NAMALWA (cell line): ENCODE data around the gene MAP2.
"Not testable (repeated sequence)": the region's sequence is repeated elsewhere in the genome, so short reads cannot be mapped to it uniquely, and the experiment has no call there.

Experiments used
- DNase-seq: peaks from one replicate; pipeline ENCODE4 v3.0.0-alpha.2; 2015; ENCODE audit warnings: low spot score

The MAP2 gene

DNA sequence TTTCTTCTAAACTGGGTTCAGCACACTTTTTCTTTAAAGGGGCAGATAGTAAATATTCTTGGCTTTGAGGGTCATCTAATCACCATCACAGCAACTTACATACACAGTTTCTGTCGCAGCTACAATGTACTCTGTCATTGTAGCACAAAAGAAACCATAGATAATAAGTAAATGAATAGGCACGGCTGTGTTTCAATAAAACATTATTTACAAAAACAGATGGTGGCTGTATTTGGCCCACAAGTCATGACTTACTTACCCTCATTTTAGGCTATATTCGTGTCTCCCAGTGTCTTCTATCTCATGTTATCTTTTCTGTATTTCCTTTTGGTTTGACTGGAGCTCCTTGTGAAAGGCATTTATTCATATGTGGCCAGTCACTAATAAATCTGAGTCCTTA is 168.3 kb downstream of the MAP2 start:
- DNase-seq, result no peak

DNA sequence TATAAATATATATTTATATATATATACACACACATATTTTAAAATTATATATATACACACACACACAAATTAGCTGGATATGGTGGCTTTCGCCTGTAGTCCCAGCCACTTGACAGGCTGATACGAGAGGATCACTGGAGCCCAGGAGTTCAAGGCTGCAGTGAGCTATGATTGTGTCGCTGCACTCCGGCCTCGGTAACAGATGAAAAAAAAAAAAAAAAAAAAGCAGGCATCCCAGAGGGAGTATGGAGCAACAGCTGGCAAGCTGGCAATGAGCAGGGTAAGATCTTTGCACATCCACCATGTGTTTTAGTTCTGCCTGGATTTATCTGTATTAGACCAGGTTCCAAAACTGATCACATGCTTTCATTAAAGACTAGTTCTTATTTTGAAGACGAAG is 170.1 kb downstream of the MAP2 start:
- no peak for DNase-seq

DNA sequence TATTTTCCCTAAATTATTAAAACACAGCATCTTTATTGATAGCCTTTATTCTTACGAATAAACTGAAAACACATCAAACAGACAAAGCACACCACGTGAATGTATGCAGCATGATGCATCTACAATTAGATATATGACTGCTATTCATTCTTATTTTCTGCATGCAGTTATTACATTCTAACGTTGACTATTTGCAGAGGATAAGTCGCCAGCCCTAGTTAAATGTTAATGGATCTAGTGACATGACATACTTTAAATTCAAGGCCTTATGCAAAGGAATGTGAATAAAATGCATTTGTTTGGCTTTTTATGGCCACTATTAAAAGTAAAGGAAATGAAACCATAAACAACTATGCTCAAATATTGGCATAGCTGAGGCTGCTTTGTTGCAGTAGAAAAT is 172.4 kb downstream of the MAP2 start:
- DNase-seq, result no peak

DNA sequence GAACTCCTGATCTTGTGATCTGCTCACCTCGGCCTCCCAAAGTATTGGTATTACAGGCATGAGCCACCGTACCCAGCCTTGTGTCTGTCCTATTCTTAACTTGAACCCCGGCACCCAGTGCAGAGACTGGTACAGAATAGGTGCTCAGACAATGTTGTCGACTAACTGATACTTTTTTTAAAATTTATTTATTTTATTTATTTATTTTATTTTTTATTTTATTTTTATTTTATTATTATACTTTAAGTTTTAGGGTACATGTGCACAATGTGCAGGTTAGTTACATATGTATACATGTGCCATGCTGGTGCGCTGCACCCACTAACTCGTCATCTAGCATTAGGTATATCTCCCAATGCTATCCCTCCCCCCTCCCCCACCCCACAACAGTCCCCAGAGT is 174.4 kb downstream of the MAP2 start:
- not testable (repeated sequence) for DNase-seq

DNA sequence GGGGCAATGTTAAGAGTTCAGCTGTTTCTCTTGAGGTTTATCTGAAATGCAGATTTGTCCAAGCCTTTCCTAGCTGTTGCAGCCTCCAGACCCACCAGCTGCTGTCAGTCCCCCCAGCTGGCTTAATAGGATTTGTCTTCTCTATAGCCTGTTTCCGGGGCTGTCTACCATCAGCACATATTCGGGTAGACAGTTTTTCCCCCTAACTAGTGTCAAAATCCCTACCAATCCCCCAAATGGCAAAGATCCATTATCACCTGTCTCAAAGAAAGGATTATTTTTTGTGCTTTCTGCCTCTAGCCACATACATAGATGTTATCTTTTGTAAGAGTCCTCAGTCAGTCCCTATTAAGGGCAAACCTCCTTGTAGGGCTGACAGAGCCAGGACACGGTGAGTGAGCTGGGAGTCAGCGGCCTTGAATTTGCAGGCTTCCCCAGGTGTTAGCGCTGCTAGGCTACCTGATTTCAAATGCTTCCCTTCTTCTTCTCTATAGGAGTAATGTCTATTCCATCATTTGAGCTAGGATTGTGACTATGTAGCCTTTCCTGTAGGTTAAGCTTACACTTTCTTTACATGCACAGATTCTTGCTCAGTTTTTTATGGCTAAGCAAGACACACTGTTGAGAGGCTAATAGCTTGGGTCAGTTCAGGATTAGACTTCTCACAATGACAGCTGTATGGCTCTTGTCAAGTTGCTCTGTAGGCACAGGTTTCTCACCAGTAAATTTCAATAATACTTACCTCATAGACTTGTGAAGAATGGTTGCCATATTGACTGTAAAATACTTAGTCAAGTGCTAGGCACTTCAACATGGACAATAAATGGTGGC is 176.7 kb downstream of the MAP2 start:
- no peak for DNase-seq

GRCh38 chr2:209601497-209601896 is 177.7 kb downstream of the MAP2 start:
- no peak for DNase-seq

- no peak for DNase-seq
Measured at GRCh38 chr2:209602259-209602658, 178.4 kb downstream of the MAP2 start.

GRCh38 chr2:209609531-209609930 is 185.7 kb downstream of the MAP2 start:
- no peak for DNase-seq

- DNase-seq, result no peak
Measured at GRCh38 chr2:209610631-209611030, 186.8 kb downstream of the MAP2 start.

DNA sequence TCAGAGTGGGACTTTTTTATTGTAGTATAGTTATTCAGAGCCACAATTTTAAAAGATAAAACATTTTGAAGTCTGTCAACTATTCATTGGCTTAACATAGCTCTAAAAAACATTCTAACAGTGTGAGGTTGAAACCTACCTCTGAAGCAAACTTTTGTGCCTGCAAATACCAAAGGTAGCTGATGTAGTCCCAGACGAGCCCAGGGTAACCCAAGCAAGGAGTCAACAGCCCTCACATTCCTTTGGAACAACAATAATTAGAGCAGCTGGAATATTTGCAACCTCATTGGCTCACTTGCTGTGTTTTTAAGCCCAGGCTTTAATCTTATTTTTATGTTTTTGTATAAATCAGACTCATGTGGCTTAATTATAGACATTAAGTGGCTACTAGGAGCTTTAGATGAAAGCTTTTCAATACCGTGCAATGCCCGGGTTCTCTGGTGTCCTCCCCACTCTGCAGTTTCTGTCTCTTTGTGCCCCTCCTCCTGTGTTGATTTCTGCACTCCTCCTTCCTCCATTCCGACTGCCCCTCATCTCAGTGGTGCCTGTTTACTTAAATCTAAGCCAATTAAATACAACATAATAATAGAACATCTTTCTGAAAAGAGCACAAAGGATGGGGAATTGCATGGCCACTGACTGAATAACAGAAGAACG is 189.9 kb downstream of the MAP2 start:
- no peak for DNase-seq

- DNase-seq, result no peak
Measured at GRCh38 chr2:209614690-209615369, 191.0 kb downstream of the MAP2 start.

GRCh38 chr2:209619782-209620181 is 195.9 kb downstream of the MAP2 start:
- DNase-seq, result peak; percentile 69

GRCh38 chr2:209624192-209624938 is 200.5 kb downstream of the MAP2 start:
- DNase-seq, result no peak

- DNase-seq, result no peak
Measured at GRCh38 chr2:209629597-209629996, 205.8 kb downstream of the MAP2 start.

DNA sequence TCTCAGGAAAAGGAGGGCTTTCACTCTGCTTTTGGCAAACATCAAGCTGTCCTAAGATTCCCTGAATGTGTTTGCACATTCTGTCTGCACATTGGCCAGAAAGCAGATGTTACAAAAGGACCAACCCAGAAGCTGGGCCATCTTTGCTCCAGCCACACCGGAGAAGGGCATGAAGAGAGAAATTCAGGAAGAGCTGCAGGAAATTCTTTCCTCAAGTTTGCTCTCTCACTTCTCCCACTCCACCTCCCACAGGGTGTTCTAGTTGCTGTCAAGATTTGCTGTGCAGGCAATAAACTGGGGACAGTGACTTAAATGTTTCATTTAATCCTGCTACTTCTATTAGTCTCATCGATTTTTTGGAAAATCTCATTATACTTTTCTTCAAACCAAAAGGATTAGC is 210.1 kb downstream of the MAP2 start:
- no peak for DNase-seq

DNA sequence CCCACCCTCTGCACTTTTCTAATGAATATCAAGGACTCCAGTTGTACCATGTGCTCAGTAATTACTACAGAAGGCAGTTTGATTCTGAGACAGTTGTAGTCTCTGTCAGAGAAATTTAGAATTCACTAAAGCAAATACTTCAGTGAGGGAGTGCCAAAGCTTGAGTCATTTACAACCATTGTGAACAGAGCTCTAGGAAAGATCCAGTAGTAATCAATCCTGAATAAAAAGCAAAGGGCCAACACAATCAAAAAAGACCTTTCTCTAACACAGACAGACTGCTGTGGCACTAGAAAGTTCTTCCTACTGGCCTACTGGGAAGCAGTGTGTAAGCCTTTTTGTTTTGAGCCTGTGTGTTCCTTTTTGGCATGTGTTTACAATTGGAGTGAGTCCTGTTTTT is 212.2 kb downstream of the MAP2 start:
- DNase-seq, result no peak

DNA sequence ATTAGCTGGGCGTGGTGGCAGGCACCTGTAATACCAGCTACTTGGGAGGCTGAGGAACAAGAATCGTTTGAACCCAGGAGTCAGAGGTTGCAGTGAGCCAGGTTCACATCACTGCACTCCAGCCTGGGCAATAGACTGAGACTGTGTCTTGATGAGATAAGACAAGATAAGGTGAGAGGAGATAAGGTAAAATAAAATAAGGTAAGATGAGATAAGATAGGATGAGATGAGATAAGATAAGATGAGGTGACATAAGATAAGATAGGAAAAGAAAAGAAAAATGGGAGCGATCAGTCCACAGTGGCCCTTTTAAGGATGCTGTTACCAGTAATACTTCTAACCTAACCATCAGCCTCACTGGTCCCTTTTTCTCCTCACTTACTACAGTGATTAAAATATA is 213.4 kb downstream of the MAP2 start:
- no peak for DNase-seq

- DNase-seq, result no peak
Measured at GRCh38 chr2:209638346-209638745, 214.5 kb downstream of the MAP2 start.

- DNase-seq, result no peak
Measured at GRCh38 chr2:209640358-209640757, 216.5 kb downstream of the MAP2 start.

DNA sequence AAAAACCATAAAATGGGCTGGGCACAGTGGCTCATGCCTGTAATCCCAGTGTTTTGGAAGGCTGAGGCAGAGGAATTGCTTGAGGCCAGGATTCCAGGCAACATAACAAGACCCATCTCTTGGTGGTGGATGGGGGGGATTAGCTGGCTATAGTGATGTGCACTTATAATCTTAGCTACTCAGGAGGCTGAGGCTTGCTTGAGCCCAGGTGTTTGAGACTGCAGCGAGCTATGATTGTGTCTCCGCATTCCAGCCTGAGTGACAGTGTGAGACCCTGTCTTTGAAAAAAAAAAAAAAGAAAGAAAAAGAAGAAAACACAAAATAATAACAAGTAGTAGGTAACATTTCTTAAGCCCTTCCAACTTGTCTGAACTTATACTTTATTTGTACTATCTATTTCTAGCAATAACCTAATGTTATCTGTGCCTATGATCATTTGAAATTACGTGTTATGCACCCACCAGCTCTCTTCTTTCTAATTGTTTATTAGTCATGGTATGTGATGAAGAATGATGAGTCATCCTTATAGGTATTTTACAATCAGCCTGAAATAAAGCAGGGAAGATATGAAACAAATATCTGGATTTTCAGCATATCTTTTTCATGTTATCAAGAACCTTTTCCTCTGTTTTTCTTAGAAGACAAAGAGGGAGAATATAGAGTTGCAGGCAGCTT is 218.4 kb downstream of the MAP2 start:
- no peak for DNase-seq

DNA sequence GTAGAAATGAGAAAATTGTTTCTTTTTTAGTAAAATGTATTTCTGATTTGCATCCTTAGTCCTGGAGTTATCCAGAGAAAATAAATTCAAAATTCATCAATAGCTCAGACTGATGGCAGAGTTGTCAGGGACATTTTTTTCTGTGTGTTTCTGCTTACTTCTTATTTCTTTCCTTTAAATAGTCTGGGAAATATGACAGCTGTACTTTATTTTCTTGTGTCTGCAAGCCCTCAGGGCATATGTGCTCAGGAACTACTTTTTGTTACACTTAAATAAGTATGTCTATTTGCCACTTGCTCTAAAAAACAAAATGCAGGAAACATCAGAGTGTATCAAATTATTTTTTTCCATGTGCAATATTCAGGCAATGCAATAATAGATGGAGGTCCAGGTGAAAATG is 221.0 kb downstream of the MAP2 start:
- no peak for DNase-seq

- DNase-seq, result no peak
Measured at GRCh38 chr2:209648714-209649113, 224.9 kb downstream of the MAP2 start.
